ENCODE data around the gene ZNF287. TPM values are rescaled to one million over a fixed set of nuclear protein-coding genes. Genes with fewer than 3 reads are reported as not detected.
A peak's percentile ranks its signal among the peaks of the same experiment; 100 is the strongest.

The ZNF287 gene
- total and polyA plus RNA-seq, 9 of the 15 experiments (the other 6 are each of a cell fraction or from before 2014, with no cell fraction given): 0.01 to 0.27 (median 0.18) TPM; not detected in 2

GRCh38 chr17:16512011-16512410 is 57.0 kb downstream of the ZNF287 start:
- peaks cover 0 to 8% of the 10 kb centered on the region in 2 experiments; a peak in 3 of 5 replicates for H3K4me1 ChIP-seq (replicated peaks in 1 of 2; ENCODE audit: control insufficient read depth in 2 of 2, insufficient read depth in 2 of 2, low read length in 2 of 2)
- no TSS peak for BruUV-seq (replicated peaks)
- H4K20me1 ChIP-seq (replicated peaks; ENCODE audit: control insufficient read depth, insufficient read depth, low read length): no peaks in the 10 kb centered on the region
- H3K9ac ChIP-seq (ENCODE audit: insufficient read depth in 1 of 2, low read depth in 2 of 2, low read length in 2 of 2): no peak overlapping the region
- intact Hi-C loops (cut with micrococcal nuclease) (no loop called here), in situ Hi-C loops (cut with MboI) (no loop called here)
- FAIRE-seq: no peak
- no peak for ATAC-seq
- no peaks in the 10 kb centered on the region for H3K9me3 ChIP-seq (replicated peaks; ENCODE audit: control insufficient read depth, insufficient read depth, low read depth, low read length)
- H3K4me3 ChIP-seq: no peak overlapping the region
- no peak for TF ChIP-seq ZNF507 (tag; conservative IDR thresholded peaks at IDR 0.05)
- no peak for DNase-seq (ENCODE audit: extremely low read depth in 1 of 4, low spot score in 3 of 4)
- H3K79me2 ChIP-seq (ENCODE audit: control insufficient read depth, insufficient read depth, low read length): no peaks in the 10 kb centered on the region
- ChIA-PET POLR2A (interaction anchor here (1.6 kb wide), 1 partner anchor 9 kb away, joined by 4 read pairs; no protein-coding TSS in a partner anchor), CTCF (ENCODE audit: low intra/inter-chr PET ratio) (no interaction called here)
- no peaks in the 10 kb centered on the region for H3K9me1 ChIP-seq (ENCODE audit: control insufficient read depth, insufficient read depth, low read length)
- H3K36me3 ChIP-seq (ENCODE audit: control insufficient read depth, insufficient read depth, low read length): no peaks in the 10 kb centered on the region
- H3K27ac ChIP-seq (ENCODE audit: extremely low read depth, low read depth, low read length): no peak overlapping the region
- no peak overlapping the region for H3K4me2 ChIP-seq (ENCODE audit: insufficient read depth, low read length)
- peaks cover 3 to 33% of the 10 kb centered on the region in 2 experiments; a peak in 3 of 5 replicates for H3K27me3 ChIP-seq (ENCODE audit: control insufficient read depth in 2 of 2, insufficient read depth in 2 of 2, low read length in 2 of 2)
- WGBS (ENCODE audit: insufficient coverage, low coverage, missing lambda C conversion rate): 0% methylated on average over 3 of the region's 4 CpGs
- no peak overlapping the region for H2AFZ ChIP-seq (ENCODE audit: low read depth, low read length)

DNA sequence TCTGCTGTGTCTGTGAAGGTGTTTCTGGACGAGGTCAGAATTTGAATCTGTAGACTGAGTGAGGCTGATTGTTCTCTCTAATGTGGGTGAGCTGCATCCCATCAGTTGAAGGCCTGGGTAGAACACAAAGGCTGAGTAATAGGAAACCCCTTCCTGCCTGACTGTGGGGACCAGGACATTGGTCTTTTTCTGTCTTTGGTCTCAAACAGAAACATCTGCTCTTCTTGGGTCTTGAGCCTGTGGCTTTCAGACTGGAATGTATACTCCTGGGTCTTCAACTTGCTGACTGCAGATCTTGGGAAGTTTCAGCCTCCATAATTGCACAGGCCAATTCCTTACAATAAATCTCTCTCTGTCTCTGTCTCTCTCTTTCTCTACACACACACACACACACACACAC is 57.4 kb downstream of the ZNF287 start:
- H3K9ac ChIP-seq (ENCODE audit: insufficient read depth in 1 of 2, low read depth in 2 of 2, low read length in 2 of 2): no peak overlapping the region
- H3K36me3 ChIP-seq (ENCODE audit: control insufficient read depth, insufficient read depth, low read length): no peaks in the 10 kb centered on the region
- no peaks in the 10 kb centered on the region for H3K9me3 ChIP-seq (replicated peaks; ENCODE audit: control insufficient read depth, insufficient read depth, low read depth, low read length)
- no peak for ATAC-seq
- H4K20me1 ChIP-seq (replicated peaks; ENCODE audit: control insufficient read depth, insufficient read depth, low read length): no peaks in the 10 kb centered on the region
- no peak overlapping the region for H2AFZ ChIP-seq (ENCODE audit: low read depth, low read length)
- intact Hi-C loops (cut with micrococcal nuclease) (no loop called here), in situ Hi-C loops (cut with MboI) (no loop called here)
- CTCF ChIA-PET (ENCODE audit: low intra/inter-chr PET ratio): interaction anchor here (0.6 kb wide), 1 partner anchor 474 kb away, joined by 3 read pairs; no protein-coding TSS in a partner anchor
- H3K4me3 ChIP-seq: no peak overlapping the region
- H3K9me1 ChIP-seq (ENCODE audit: control insufficient read depth, insufficient read depth, low read length): no peaks in the 10 kb centered on the region
- no peak for FAIRE-seq
- H3K4me2 ChIP-seq (ENCODE audit: insufficient read depth, low read length): no peak overlapping the region
- H3K79me2 ChIP-seq (ENCODE audit: control insufficient read depth, insufficient read depth, low read length): no peaks in the 10 kb centered on the region
- POLR2A ChIA-PET: interaction anchor here (1.6 kb wide), 1 partner anchor 9 kb away, joined by 4 read pairs; no protein-coding TSS in a partner anchor
- peak; percentile 71; the same call in 1 of the 2 replicates for TF ChIP-seq ZNF134 (CRISPR knock-in tag; conservative IDR thresholded peaks at IDR 0.05)
- TF ChIP-seq GTF3C2 (IDR thresholded peaks at IDR 0.05; ENCODE audit: borderline replicate concordance, extremely low read depth, insufficient read length): no peak
- no peak for TF ChIP-seq ZNF445 (CRISPR knock-in tag; IDR thresholded peaks at IDR 0.05; ENCODE audit: low read depth)
- 0% methylated on average over 1 of the region's 1 CpG for WGBS (ENCODE audit: insufficient coverage, low coverage, missing lambda C conversion rate)
- DNase-seq (ENCODE audit: extremely low read depth in 1 of 4, low spot score in 3 of 4): no peak
- no TSS peak for BruUV-seq (replicated peaks)
- peaks cover 3 to 33% of the 10 kb centered on the region in 2 experiments; a peak in 3 of 5 replicates for H3K27me3 ChIP-seq (ENCODE audit: control insufficient read depth in 2 of 2, insufficient read depth in 2 of 2, low read length in 2 of 2)
- peaks cover 0 to 8% of the 10 kb centered on the region in 2 experiments; a peak in 3 of 5 replicates for H3K4me1 ChIP-seq (replicated peaks in 1 of 2; ENCODE audit: control insufficient read depth in 2 of 2, insufficient read depth in 2 of 2, low read length in 2 of 2)
- no peak overlapping the region for H3K27ac ChIP-seq (ENCODE audit: extremely low read depth, low read depth, low read length)

Data from K562 (cell line).